ENCODE results near the gene ARHGAP36.

Gene ARHGAP36

GRCh38 chrX:131058136-131058868 lies at the start of gene ARHGAP36:
TSS of gene ARHGAP36 (plus strand) at chrX:131058346. CDS start at chrX:131081666, 23,320 bp downstream.
- Mint-ChIP-seq H3K27ac (no peak within 1 kb of the TSS), H3K4me1 (ENCODE audit: low read depth) (no peaks in the 10 kb centered on the region), H3K4me3 (no peak within 1 kb of the TSS), H3K36me3 (ENCODE audit: low read depth) (no peaks in the 10 kb centered on the region), H3K27me3 (peaks cover 78% of the 10 kb centered on the region), H3K9me3 (no peaks in the 10 kb centered on the region)
- no peak for DNase-seq

GRCh38 chrX:131010186-131010585 lies 48.0 kb upstream of the ARHGAP36 start:
- H3K9me3 Mint-ChIP-seq: no peaks in the 10 kb centered on the region
- no peaks in the 10 kb centered on the region for H3K36me3 Mint-ChIP-seq (ENCODE audit: low read depth)
- DNase-seq: no peak
- H3K4me3 Mint-ChIP-seq: no peak overlapping the region
- no peak overlapping the region for H3K27ac Mint-ChIP-seq
- no peaks in the 10 kb centered on the region for H3K4me1 Mint-ChIP-seq (ENCODE audit: low read depth)
- peaks cover 26% of the 10 kb centered on the region for H3K27me3 Mint-ChIP-seq

GRCh38 chrX:131025336-131025735 lies 32.8 kb upstream of the ARHGAP36 start:
- DNase-seq: no peak
- Mint-ChIP-seq H3K9me3 (no peaks in the 10 kb centered on the region), H3K36me3 (ENCODE audit: low read depth) (no peaks in the 10 kb centered on the region), H3K27ac (no peak overlapping the region), H3K4me1 (ENCODE audit: low read depth) (no peaks in the 10 kb centered on the region), H3K27me3 (peaks cover 56% of the 10 kb centered on the region), H3K4me3 (no peak overlapping the region)

GRCh38 chrX:131032354-131033230 lies 25.6 kb upstream of the ARHGAP36 start:
- no peak overlapping the region for H3K4me3 Mint-ChIP-seq
- no peaks in the 10 kb centered on the region for H3K4me1 Mint-ChIP-seq (ENCODE audit: low read depth)
- H3K27ac Mint-ChIP-seq: no peak overlapping the region
- H3K36me3 Mint-ChIP-seq (ENCODE audit: low read depth): no peaks in the 10 kb centered on the region
- H3K9me3 Mint-ChIP-seq: no peaks in the 10 kb centered on the region
- H3K27me3 Mint-ChIP-seq: peaks cover 50% of the 10 kb centered on the region
- no peak for DNase-seq

GRCh38 chrX:131034063-131034462 lies 24.1 kb upstream of the ARHGAP36 start:
- Mint-ChIP-seq H3K27ac (no peak overlapping the region), H3K27me3 (peaks cover 51% of the 10 kb centered on the region), H3K4me3 (no peak overlapping the region), H3K4me1 (ENCODE audit: low read depth) (no peaks in the 10 kb centered on the region), H3K9me3 (no peaks in the 10 kb centered on the region), H3K36me3 (ENCODE audit: low read depth) (no peaks in the 10 kb centered on the region)
- DNase-seq: no peak

GRCh38 chrX:131040781-131041180 lies 17.4 kb upstream of the ARHGAP36 start:
- H3K4me3 Mint-ChIP-seq: no peak overlapping the region
- H3K9me3 Mint-ChIP-seq: no peaks in the 10 kb centered on the region
- no peaks in the 10 kb centered on the region for H3K4me1 Mint-ChIP-seq (ENCODE audit: low read depth)
- H3K36me3 Mint-ChIP-seq (ENCODE audit: low read depth): no peaks in the 10 kb centered on the region
- no peak overlapping the region for H3K27ac Mint-ChIP-seq
- peaks cover 68% of the 10 kb centered on the region for H3K27me3 Mint-ChIP-seq
- no peak for DNase-seq

- peaks cover 72% of the 10 kb centered on the region for H3K27me3 Mint-ChIP-seq
- no peaks in the 10 kb centered on the region for H3K36me3 Mint-ChIP-seq (ENCODE audit: low read depth)
- H3K27ac Mint-ChIP-seq: no peak overlapping the region
- H3K9me3 Mint-ChIP-seq: no peaks in the 10 kb centered on the region
- no peak overlapping the region for H3K4me3 Mint-ChIP-seq
- no peaks in the 10 kb centered on the region for H3K4me1 Mint-ChIP-seq (ENCODE audit: low read depth)
- no peak for DNase-seq
Observed at GRCh38 chrX:131041667-131042066, 16.5 kb upstream of the ARHGAP36 start.

- Mint-ChIP-seq H3K4me1 (ENCODE audit: low read depth) (no peaks in the 10 kb centered on the region), H3K4me3 (no peak overlapping the region), H3K9me3 (no peaks in the 10 kb centered on the region), H3K27ac (no peak overlapping the region), H3K36me3 (ENCODE audit: low read depth) (no peaks in the 10 kb centered on the region), H3K27me3 (peaks cover 59% of the 10 kb centered on the region)
- DNase-seq: no peak
Observed at GRCh38 chrX:131045726-131046125, 12.4 kb upstream of the ARHGAP36 start.

GRCh38 chrX:131046596-131046995 lies 11.6 kb upstream of the ARHGAP36 start:
- H3K27me3 Mint-ChIP-seq: peaks cover 57% of the 10 kb centered on the region
- no peak overlapping the region for H3K27ac Mint-ChIP-seq
- no peaks in the 10 kb centered on the region for H3K9me3 Mint-ChIP-seq
- H3K36me3 Mint-ChIP-seq (ENCODE audit: low read depth): no peaks in the 10 kb centered on the region
- DNase-seq: no peak
- no peak overlapping the region for H3K4me3 Mint-ChIP-seq
- H3K4me1 Mint-ChIP-seq (ENCODE audit: low read depth): no peaks in the 10 kb centered on the region

GRCh38 chrX:131047180-131047579 lies 11.0 kb upstream of the ARHGAP36 start:
- Mint-ChIP-seq H3K27me3 (peaks cover 55% of the 10 kb centered on the region), H3K36me3 (ENCODE audit: low read depth) (no peaks in the 10 kb centered on the region), H3K9me3 (no peaks in the 10 kb centered on the region), H3K4me3 (no peak overlapping the region), H3K4me1 (ENCODE audit: low read depth) (no peaks in the 10 kb centered on the region), H3K27ac (no peak overlapping the region)
- no peak for DNase-seq

GRCh38 chrX:131053076-131053475 lies 5.1 kb upstream of the ARHGAP36 start:
- Mint-ChIP-seq H3K9me3 (no peaks in the 10 kb centered on the region), H3K4me3 (no peak overlapping the region), H3K36me3 (ENCODE audit: low read depth) (no peaks in the 10 kb centered on the region), H3K4me1 (ENCODE audit: low read depth) (no peaks in the 10 kb centered on the region), H3K27me3 (peaks cover 58% of the 10 kb centered on the region), H3K27ac (no peak overlapping the region)
- no peak for DNase-seq

GRCh38 chrX:131054906-131055305 lies 3.2 kb upstream of the ARHGAP36 start:
- no peaks in the 10 kb centered on the region for H3K4me1 Mint-ChIP-seq (ENCODE audit: low read depth)
- no peaks in the 10 kb centered on the region for H3K36me3 Mint-ChIP-seq (ENCODE audit: low read depth)
- no peaks in the 10 kb centered on the region for H3K9me3 Mint-ChIP-seq
- no peak overlapping the region for H3K27ac Mint-ChIP-seq
- peaks cover 63% of the 10 kb centered on the region for H3K27me3 Mint-ChIP-seq
- DNase-seq: no peak
- no peak overlapping the region for H3K4me3 Mint-ChIP-seq

- Mint-ChIP-seq H3K27ac (no peak overlapping the region), H3K4me1 (ENCODE audit: low read depth) (no peaks in the 10 kb centered on the region), H3K9me3 (no peaks in the 10 kb centered on the region), H3K36me3 (ENCODE audit: low read depth) (no peaks in the 10 kb centered on the region), H3K27me3 (peaks cover 79% of the 10 kb centered on the region), H3K4me3 (no peak overlapping the region)
- no peak for DNase-seq
Observed at GRCh38 chrX:131057706-131058105, 440 bp upstream of the ARHGAP36 start.

GRCh38 chrX:131059246-131059645 lies 1.1 kb downstream of the ARHGAP36 start:
- H3K36me3 Mint-ChIP-seq (ENCODE audit: low read depth): no peaks in the 10 kb centered on the region
- no peaks in the 10 kb centered on the region for H3K4me1 Mint-ChIP-seq (ENCODE audit: low read depth)
- no peak for DNase-seq
- no peak overlapping the region for H3K4me3 Mint-ChIP-seq
- no peak overlapping the region for H3K27ac Mint-ChIP-seq
- H3K9me3 Mint-ChIP-seq: no peaks in the 10 kb centered on the region
- H3K27me3 Mint-ChIP-seq: peaks cover 80% of the 10 kb centered on the region

GRCh38 chrX:131060147-131060546 lies 2.0 kb downstream of the ARHGAP36 start:
- H3K9me3 Mint-ChIP-seq: no peaks in the 10 kb centered on the region
- no peak overlapping the region for H3K4me3 Mint-ChIP-seq
- peaks cover 81% of the 10 kb centered on the region for H3K27me3 Mint-ChIP-seq
- H3K27ac Mint-ChIP-seq: no peak overlapping the region
- no peak for DNase-seq
- H3K4me1 Mint-ChIP-seq (ENCODE audit: low read depth): no peaks in the 10 kb centered on the region
- H3K36me3 Mint-ChIP-seq (ENCODE audit: low read depth): no peaks in the 10 kb centered on the region

Data from activated T-cell treated with anti-CD3 and anti-CD28 coated beads, Interleukin-2, amount 50 U/mL, for 24 hours (primary cell).